GM12878 (cell line): ENCODE data around the gene TRAPPC12. TPM values are rescaled to one million over a fixed set of nuclear protein-coding genes. Genes with fewer than 3 reads are reported as not detected.

Experiments used
- ATAC-seq: fragments of 200-7000 bp; cut with Tn5 transposase; 3 replicates; pipeline ENCODE4 v1.9.1; 2020; ENCODE audit warnings: mild to moderate bottlenecking, moderate library complexity
- BruUV-seq: library from RNA; stranded (reverse); fragments of 400-500 nt; replicated peaks from 2 replicates; lab custom pipeline; 2021; lab: Mats Ljungman, UMichigan
- CTCF ChIA-PET: fragments of 300-600 bp; sonication (Branson Sonifier 250); formaldehyde crosslinking; extraction: SDS; loops from one replicate; lab custom pipeline; 2021; ENCODE audit warnings: inconsistent platforms; lab: Yijun Ruan, JAX
- POLR2A ChIA-PET: fragments of 350-600 bp; formaldehyde crosslinking; extraction: SDS; loops from one replicate; lab custom pipeline; 2021; ENCODE audit warnings: inconsistent platforms; lab: Charles Lee
- RAD21 ChIA-PET: fragments of 300-600 bp; sonication (Branson Sonifier 250); formaldehyde crosslinking; loops from one replicate; lab custom pipeline; 2023; ENCODE audit warnings: antibody characterized with exemption; ENCODE audit not compliant: unreplicated experiment; lab: Charles Lee
- SMC1A ChIA-PET: fragments of 300-600 bp; sonication (Branson Sonifier 250); formaldehyde crosslinking; loops from one replicate; lab custom pipeline; 2023; ENCODE audit not compliant: unreplicated experiment, uncharacterized antibody; lab: Charles Lee
- DNase-seq: peaks from one replicate; pipeline ENCODE4 v3.0.0-alpha.2; 2011; ENCODE audit warnings: low read depth, low spot score
- FAIRE-seq: peaks from 3 replicates; lab custom pipeline; 2011; peaks lifted over from hg19 to GRCh38; lab: Jason Lieb, UNC
- H2AFZ ChIP-seq: 2 replicates; pipeline ENCODE4 v1.6.0; 2011; ENCODE audit warnings: low read depth, low read length, control low read depth; ENCODE audit not compliant: control insufficient read depth
- H3K27ac ChIP-seq: 2 replicates; pipeline ENCODE4 v1.5.1; 2011; ENCODE audit warnings: control low read depth; ENCODE audit not compliant: control insufficient read depth, insufficient read depth
- H3K27me3 ChIP-seq, 2 experiments: replicated peaks in 1 of 2; 2 replicates each; pipeline versions ENCODE4 v1.6.0 to v1.6.1; 2011; ENCODE audit warnings: low read length in 1 of 2; ENCODE audit not compliant: control insufficient read depth in 2 of 2, insufficient read depth in 2 of 2
- H3K36me3 ChIP-seq, 2 experiments: 2 replicates each; pipeline ENCODE4 v1.5.1; 2011; ENCODE audit warnings: low read length in 1 of 2; ENCODE audit not compliant: control insufficient read depth in 2 of 2, insufficient read depth in 2 of 2
- H3K4me1 ChIP-seq: 2 replicates; pipeline ENCODE4 v1.6.1; 2011; ENCODE audit warnings: mild to moderate bottlenecking, low read length, moderate library complexity, mixed read lengths; ENCODE audit not compliant: control insufficient read depth, insufficient read depth
- H3K4me2 ChIP-seq: 2 replicates; pipeline ENCODE4 v1.6.0; 2011; ENCODE audit warnings: control low read depth; ENCODE audit not compliant: control insufficient read depth, insufficient read depth
- H3K4me3 ChIP-seq: fragments of 200-600 bp; sonication (generic); 2 replicates; pipeline ENCODE4 v1.5.1; 2016
- H3K79me2 ChIP-seq: 2 replicates; pipeline ENCODE4 v1.6.0; 2011; ENCODE audit warnings: low read length; ENCODE audit not compliant: control insufficient read depth, insufficient read depth
- H3K9ac ChIP-seq: 2 replicates; pipeline ENCODE4 v1.8.0; 2011; ENCODE audit warnings: low read length, control low read depth, mixed read lengths; ENCODE audit not compliant: control insufficient read depth, insufficient read depth
- H3K9me3 ChIP-seq: replicated peaks from 3 replicates; pipeline ENCODE4 v1.5.1; 2011; ENCODE audit warnings: mild to moderate bottlenecking, low read length; ENCODE audit not compliant: control insufficient read depth, insufficient read depth
- H4K20me1 ChIP-seq: 2 replicates; pipeline ENCODE4 v1.6.0; 2011; ENCODE audit not compliant: control insufficient read depth, insufficient read depth
- BHLHE40 ChIP-seq, 2 experiments: fragments of 450-650 bp in 1 of 2; IDR thresholded peaks; 2 replicates each; pipeline ENCODE4 v1.6.1; 2011 to 2017; ENCODE audit warnings: low read depth in 2 of 2, borderline replicate concordance in 1 of 2, improper control_type of control experiment in 1 of 2, low read length in 1 of 2, mild to moderate bottlenecking in 1 of 2
- CREM ChIP-seq: IDR thresholded peaks from 2 replicates; pipeline ENCODE4 v1.6.1; 2014; ENCODE audit warnings: antibody characterized with exemption, low read depth
- DPF2 ChIP-seq: fragments of 450-650 bp; IDR thresholded peaks from 2 replicates; pipeline ENCODE4 v1.6.1; 2017; ENCODE audit warnings: mild to moderate bottlenecking
- EED ChIP-seq: sonication (generic); IDR thresholded peaks from 2 replicates; pipeline ENCODE4 v1.6.1; 2016; ENCODE audit warnings: antibody characterized with exemption, low read depth
- KLF5 ChIP-seq: fragments of 450-650 bp; IDR thresholded peaks from 2 replicates; pipeline ENCODE4 v1.6.1; 2014; ENCODE audit warnings: mild to moderate bottlenecking; ENCODE audit not compliant: partially characterized antibody
- PAX5 ChIP-seq: IDR thresholded peaks from 2 replicates; pipeline ENCODE4 v1.6.1; 2011; ENCODE audit warnings: low read depth, low read length, borderline replicate concordance
- RB1 ChIP-seq: fragments of 450-650 bp; formaldehyde crosslinking; IDR thresholded peaks from 2 replicates; pipeline ENCODE4 v1.6.1; 2017; ENCODE audit warnings: mild to moderate bottlenecking, borderline replicate concordance
- WGBS: methylation state at CpG from one replicate; pipeline ENCODE4 v1.1.6; 2016; ENCODE audit warnings: low lambda C conversion rate; ENCODE audit not compliant: insufficient replicate concordance, insufficient coverage; ENCODE audit errors: missing lambda C conversion rate; 5-methylcytosine and 5-hydroxymethylcytosine counted together
- in situ Hi-C: fragments of 300-500 bp; cut with MboI; formaldehyde crosslinking; loops from 9 replicates; pipeline ENCODE4 v1.14.3; 2018; ENCODE audit warnings: mixed read lengths
- intact Hi-C: fragments of 100-400 bp; cut with micrococcal nuclease; formaldehyde crosslinking; loops from one replicate; pipeline ENCODE4 v1.14.2; 2022; ENCODE audit not compliant: unreplicated experiment
- polyA plus RNA-seq, 11 experiments: library from polyadenylated mRNA; depleted of rRNA in 4 of 11; unstranded in 6 of 11; stranded (reverse) in 5 of 11; fragments of >200 nt; fragmentation: Nextera tagmentation in 4 of 11; fragmentation: Illumina TruSeq in 1 of 11; extraction: Ambion mirVana in 4 of 11; extraction: Trizol in 1 of 11; gene quantifications; 1 replicate in 1 of 11; 2 replicates in 10 of 11; pipeline versions ENCODE4 v1.2.1 to v1.2.3, GENCODE V29; 2011 to 2016; ENCODE audit warnings: inconsistent platforms in 2 of 11, missing spikeins in 2 of 11, low read depth in 1 of 11
- total RNA-seq, 4 experiments: library from RNA; depleted of rRNA in 3 of 4; stranded (reverse); fragments of >200 nt in 3 of 4; fragmentation: Illumina TruSeq in 1 of 4; extraction: Trizol in 1 of 4; gene quantifications; 2 replicates each; pipeline versions ENCODE4 v1.2.1 to v1.2.3, GENCODE V29; 2013 to 2021
- TF ChIP-seq, protein P1 (sequence below): fragments of 450-650 bp; formaldehyde crosslinking; IDR thresholded peaks from 2 replicates; pipeline ENCODE4 v1.4.0; 2022; ENCODE audit warnings: mild to moderate bottlenecking, moderate library complexity
- TF ChIP-seq, protein P2 (sequence below): fragments of 450-650 bp; formaldehyde crosslinking; IDR thresholded peaks from 2 replicates; pipeline ENCODE4 v1.5.0; 2022; ENCODE audit warnings: mild to moderate bottlenecking, missing genetic modification characterization

TRAPPC12 gene
- total and polyA plus RNA-seq, 10 of the 15 experiments (the other 5 are each of a cell fraction or from before 2014, with no cell fraction given): 8.6 to 77.1 (median 37.4) TPM

DNA sequence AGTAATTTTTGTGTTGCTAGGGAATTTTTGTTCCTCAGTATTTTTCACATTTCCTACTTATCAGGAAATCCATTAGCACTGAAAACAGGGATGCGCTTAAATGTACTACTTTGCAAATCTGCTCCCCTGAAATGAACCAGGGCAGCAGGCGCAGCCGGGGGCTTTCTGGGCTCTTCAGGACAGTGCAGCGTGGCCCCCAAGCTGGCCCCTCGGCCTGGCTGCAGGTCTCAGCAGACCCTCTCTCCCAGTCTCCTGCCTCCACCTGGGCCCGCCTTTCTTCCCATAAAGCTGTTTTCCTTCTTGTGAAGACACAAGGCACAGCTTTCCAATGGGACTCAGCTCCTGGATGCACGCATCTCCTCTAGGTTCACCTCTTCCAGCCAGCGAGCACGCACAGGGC is 37.2 kb upstream of the TRAPPC12 start:
- BruUV-seq: no TSS peak
- WGBS: 88% methylated on average over 9 of the region's 9 CpGs
- ChIA-PET CTCF (no interaction called here), POLR2A (no interaction called here), RAD21 (no interaction called here), SMC1A (no interaction called here)
- Histone ChIP-seq H3K79me2 (no peaks in the 10 kb centered on the region), H3K27ac (no peak overlapping the region), H3K4me2 (no peak overlapping the region), H2AFZ (no peak overlapping the region), H3K9ac (no peak overlapping the region), H3K27me3 (no peaks in the 10 kb centered on the region), H3K36me3 (peaks cover 7 to 10% of the 10 kb centered on the region in 2 experiments), H3K9me3 (no peaks in the 10 kb centered on the region), H3K4me3 (no peak overlapping the region), H3K4me1 (no peaks in the 10 kb centered on the region), H4K20me1 (no peaks in the 10 kb centered on the region)
- in situ Hi-C loops: no loop called here
- no peak for DNase-seq
- FAIRE-seq: no peak
- TF ChIP-seq, protein P1, sequence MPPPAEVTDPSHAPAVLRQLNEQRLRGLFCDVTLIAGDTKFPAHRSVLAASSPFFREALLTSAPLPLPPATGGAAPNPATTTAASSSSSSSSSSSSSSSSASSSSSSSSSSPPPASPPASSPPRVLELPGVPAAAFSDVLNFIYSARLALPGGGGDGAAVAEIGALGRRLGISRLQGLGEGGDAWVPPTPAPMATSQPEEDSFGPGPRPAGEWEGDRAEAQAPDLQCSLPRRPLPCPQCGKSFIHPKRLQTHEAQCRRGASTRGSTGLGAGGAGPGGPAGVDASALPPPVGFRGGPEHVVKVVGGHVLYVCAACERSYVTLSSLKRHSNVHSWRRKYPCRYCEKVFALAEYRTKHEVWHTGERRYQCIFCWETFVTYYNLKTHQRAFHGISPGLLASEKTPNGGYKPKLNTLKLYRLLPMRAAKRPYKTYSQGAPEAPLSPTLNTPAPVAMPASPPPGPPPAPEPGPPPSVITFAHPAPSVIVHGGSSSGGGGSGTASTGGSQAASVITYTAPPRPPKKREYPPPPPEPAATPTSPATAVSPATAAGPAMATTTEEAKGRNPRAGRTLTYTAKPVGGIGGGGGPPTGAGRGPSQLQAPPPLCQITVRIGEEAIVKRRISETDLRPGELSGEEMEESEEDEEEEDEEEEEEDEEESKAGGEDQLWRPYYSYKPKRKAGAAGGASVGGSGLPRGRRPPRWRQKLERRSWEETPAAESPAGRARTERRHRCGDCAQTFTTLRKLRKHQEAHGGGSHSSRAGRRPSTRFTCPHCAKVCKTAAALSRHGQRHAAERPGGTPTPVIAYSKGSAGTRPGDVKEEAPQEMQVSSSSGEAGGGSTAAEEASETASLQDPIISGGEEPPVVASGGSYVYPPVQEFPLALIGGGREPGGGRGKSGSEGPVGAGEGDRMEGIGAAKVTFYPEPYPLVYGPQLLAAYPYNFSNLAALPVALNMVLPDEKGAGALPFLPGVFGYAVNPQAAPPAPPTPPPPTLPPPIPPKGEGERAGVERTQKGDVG: no peak
- TF ChIP-seq EED (no peak), PAX5 (no peak), CREM (no peak), DPF2 (no peak), BHLHE40 (IDR thresholded peaks at IDR 0.05; ENCODE audit: borderline replicate concordance in 1 of 2, low read depth in 2 of 2, low read length in 1 of 2) (no peak), RB1 (no peak), KLF5 (no peak)
- TF ChIP-seq, protein P2, sequence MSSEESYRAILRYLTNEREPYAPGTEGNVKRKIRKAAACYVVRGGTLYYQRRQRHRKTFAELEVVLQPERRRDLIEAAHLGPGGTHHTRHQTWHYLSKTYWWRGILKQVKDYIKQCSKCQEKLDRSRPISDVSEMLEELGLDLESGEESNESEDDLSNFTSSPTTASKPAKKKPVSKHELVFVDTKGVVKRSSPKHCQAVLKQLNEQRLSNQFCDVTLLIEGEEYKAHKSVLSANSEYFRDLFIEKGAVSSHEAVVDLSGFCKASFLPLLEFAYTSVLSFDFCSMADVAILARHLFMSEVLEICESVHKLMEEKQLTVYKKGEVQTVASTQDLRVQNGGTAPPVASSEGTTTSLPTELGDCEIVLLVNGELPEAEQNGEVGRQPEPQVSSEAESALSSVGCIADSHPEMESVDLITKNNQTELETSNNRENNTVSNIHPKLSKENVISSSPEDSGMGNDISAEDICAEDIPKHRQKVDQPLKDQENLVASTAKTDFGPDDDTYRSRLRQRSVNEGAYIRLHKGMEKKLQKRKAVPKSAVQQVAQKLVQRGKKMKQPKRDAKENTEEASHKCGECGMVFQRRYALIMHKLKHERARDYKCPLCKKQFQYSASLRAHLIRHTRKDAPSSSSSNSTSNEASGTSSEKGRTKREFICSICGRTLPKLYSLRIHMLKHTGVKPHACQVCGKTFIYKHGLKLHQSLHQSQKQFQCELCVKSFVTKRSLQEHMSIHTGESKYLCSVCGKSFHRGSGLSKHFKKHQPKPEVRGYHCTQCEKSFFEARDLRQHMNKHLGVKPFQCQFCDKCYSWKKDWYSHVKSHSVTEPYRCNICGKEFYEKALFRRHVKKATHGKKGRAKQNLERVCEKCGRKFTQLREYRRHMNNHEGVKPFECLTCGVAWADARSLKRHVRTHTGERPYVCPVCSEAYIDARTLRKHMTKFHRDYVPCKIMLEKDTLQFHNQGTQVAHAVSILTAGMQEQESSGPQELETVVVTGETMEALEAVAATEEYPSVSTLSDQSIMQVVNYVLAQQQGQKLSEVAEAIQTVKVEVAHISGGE: no peak
- intact Hi-C loops: no loop called here
- ATAC-seq: no peak
